ENCODE measurements around the gene GHSR. TPM values are rescaled to one million over a fixed set of nuclear protein-coding genes. Genes with fewer than 3 reads are reported as not detected.
"Not testable (repeated sequence)": the region's sequence is repeated elsewhere in the genome, so short reads cannot be mapped to it uniquely, and the experiment has no call there.

Gene GHSR
- total RNA-seq (2014; rRNA removed; shearing (Covaris generic)) = not detected in 2 replicates
- total RNA-seq (2022) = not detected in 2 replicates
- Bru-seq, nascent RNA = not detected
- BruChase-seq, experiment 1, labeled RNA remaining after a 6-hour chase = not detected
- BruChase-seq, experiment 2, labeled RNA remaining after a 2-hour chase = not detected
- long read RNA-seq = 0 reads

- no peaks in the 10 kb centered on the region for H3K9me2 ChIP-seq (ENCODE audit: insufficient read depth, low read length)
- intact Hi-C loops (cut with micrococcal nuclease; ENCODE audit: unreplicated experiment) = loop anchor here (10.0 kb wide), 1 partner anchor 673 kb away; no protein-coding TSS in a partner anchor
- no TSS peak for BruUV-seq (replicated peaks)
- H3K4me2 ChIP-seq (ENCODE audit: low read length) = no peak within 1 kb of the TSS
- TF ChIP-seq EZH2phosphoT487 (IDR thresholded peaks at IDR 0.05; ENCODE audit: borderline replicate concordance, low read depth, low read length) (no peak), CTCF (conservative IDR thresholded peaks at IDR 0.05; ENCODE audit: low read length) (no peak)
- no peak within 1 kb of the TSS for H3K4me3 ChIP-seq (ENCODE audit: low read depth, low read length, poor library complexity, severe bottlenecking)
- ChIA-PET POLR2A (no interaction called here), CTCF (ENCODE audit: unreplicated experiment) (no interaction called here)
- no peaks in the 10 kb centered on the region for H4K20me1 ChIP-seq (ENCODE audit: insufficient read depth, low read length)
- no peak within 1 kb of the TSS for H2AFZ ChIP-seq (ENCODE audit: low read length)
- no peaks in the 10 kb centered on the region for H3K4me1 ChIP-seq (ENCODE audit: insufficient read depth, low read length, poor library complexity, severe bottlenecking)
- H3K9me3 ChIP-seq (ENCODE audit: low read length) = no peaks in the 10 kb centered on the region
- no peaks in the 10 kb centered on the region for H3K79me2 ChIP-seq (ENCODE audit: insufficient read depth, low read depth, low read length)
- H3K27ac ChIP-seq (ENCODE audit: low read depth, low read length, poor library complexity, severe bottlenecking) = no peak within 1 kb of the TSS
- no peaks in the 10 kb centered on the region for H3K36me3 ChIP-seq (ENCODE audit: insufficient read depth, low read length)
- DNase-seq (ENCODE audit: low spot score) = no peak
These were observed at the start of gene GHSR for GRCh38 chr3:172447611-172448579. TSS of gene GHSR (minus strand) at chr3:172448456. CDS start at chr3:172448413, 43 bp downstream.

- BruUV-seq (replicated peaks); H3K79me2 ChIP-seq (ENCODE audit: insufficient read depth, low read depth, low read length); H3K4me3 ChIP-seq (ENCODE audit: low read depth, low read length, poor library complexity, severe bottlenecking); CTCF ChIA-PET (ENCODE audit: unreplicated experiment); H3K9me2 ChIP-seq (ENCODE audit: insufficient read depth, low read length); H3K4me1 ChIP-seq (ENCODE audit: insufficient read depth, low read length, poor library complexity, severe bottlenecking); H3K36me3 ChIP-seq (ENCODE audit: insufficient read depth, low read length); POLR2A ChIA-PET; H3K4me2 ChIP-seq (ENCODE audit: low read length); H3K9me3 ChIP-seq (ENCODE audit: low read length); H3K27ac ChIP-seq (ENCODE audit: low read depth, low read length, poor library complexity, severe bottlenecking); H2AFZ ChIP-seq (ENCODE audit: low read length); H4K20me1 ChIP-seq (ENCODE audit: insufficient read depth, low read length): not testable (repeated sequence)
- peak; percentile 70 for DNase-seq (ENCODE audit: low spot score)
- intact Hi-C loops (cut with micrococcal nuclease; ENCODE audit: unreplicated experiment) = loop anchor here (1.0 to 2.0 kb wide), 2 partner anchors 107 to 177 kb away; no protein-coding TSS in a partner anchor
- TF ChIP-seq CTCF (conservative IDR thresholded peaks at IDR 0.05; ENCODE audit: low read length) = peak; percentile 85
These were observed 42.0 kb upstream of the GHSR start for GRCh38 chr3:172490198-172490669.

Measured in OCI-LY7 (cell line).